ENCODE results near the gene ATXN2L.

DNA sequence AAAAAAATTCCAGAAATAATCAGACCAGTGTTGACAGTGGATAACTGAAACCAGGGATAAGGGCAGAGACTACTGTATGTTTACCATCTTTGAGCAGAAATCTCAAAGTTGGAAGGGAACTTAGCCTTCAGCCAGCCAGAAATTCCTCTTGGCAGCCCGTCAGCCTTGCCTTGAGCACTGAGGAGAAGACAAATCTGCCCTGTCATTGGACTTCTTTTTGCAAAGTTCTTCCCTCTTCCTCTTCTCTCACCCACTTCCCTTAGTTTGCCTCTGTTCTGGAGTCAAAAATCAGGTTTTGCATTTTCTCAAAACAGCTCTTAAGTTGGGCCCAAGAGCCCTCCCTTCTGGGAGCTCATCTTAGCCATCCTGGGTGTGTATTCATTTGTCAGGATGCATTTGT is 17.1 kb downstream of the ATXN2L start:
- TF ChIP-seq, protein P1, sequence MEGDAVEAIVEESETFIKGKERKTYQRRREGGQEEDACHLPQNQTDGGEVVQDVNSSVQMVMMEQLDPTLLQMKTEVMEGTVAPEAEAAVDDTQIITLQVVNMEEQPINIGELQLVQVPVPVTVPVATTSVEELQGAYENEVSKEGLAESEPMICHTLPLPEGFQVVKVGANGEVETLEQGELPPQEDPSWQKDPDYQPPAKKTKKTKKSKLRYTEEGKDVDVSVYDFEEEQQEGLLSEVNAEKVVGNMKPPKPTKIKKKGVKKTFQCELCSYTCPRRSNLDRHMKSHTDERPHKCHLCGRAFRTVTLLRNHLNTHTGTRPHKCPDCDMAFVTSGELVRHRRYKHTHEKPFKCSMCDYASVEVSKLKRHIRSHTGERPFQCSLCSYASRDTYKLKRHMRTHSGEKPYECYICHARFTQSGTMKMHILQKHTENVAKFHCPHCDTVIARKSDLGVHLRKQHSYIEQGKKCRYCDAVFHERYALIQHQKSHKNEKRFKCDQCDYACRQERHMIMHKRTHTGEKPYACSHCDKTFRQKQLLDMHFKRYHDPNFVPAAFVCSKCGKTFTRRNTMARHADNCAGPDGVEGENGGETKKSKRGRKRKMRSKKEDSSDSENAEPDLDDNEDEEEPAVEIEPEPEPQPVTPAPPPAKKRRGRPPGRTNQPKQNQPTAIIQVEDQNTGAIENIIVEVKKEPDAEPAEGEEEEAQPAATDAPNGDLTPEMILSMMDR (IDR thresholded peaks at IDR 0.05) = no peak
- TF ChIP-seq, protein P2, sequence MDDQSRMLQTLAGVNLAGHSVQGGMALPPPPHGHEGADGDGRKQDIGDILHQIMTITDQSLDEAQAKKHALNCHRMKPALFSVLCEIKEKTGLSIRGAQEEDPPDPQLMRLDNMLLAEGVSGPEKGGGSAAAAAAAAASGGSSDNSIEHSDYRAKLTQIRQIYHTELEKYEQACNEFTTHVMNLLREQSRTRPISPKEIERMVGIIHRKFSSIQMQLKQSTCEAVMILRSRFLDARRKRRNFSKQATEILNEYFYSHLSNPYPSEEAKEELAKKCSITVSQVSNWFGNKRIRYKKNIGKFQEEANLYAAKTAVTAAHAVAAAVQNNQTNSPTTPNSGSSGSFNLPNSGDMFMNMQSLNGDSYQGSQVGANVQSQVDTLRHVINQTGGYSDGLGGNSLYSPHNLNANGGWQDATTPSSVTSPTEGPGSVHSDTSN (IDR thresholded peaks at IDR 0.05) = no peak
- no peak for TF ChIP-seq EZH2phosphoT487 (IDR thresholded peaks at IDR 0.05; ENCODE audit: borderline replicate concordance, low read depth)
- TF ChIP-seq, protein P3, sequence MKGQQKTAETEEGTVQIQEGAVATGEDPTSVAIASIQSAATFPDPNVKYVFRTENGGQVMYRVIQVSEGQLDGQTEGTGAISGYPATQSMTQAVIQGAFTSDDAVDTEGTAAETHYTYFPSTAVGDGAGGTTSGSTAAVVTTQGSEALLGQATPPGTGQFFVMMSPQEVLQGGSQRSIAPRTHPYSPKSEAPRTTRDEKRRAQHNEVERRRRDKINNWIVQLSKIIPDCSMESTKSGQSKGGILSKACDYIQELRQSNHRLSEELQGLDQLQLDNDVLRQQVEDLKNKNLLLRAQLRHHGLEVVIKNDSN (IDR thresholded peaks at IDR 0.05; ENCODE audit: borderline replicate concordance, low read depth) = no peak
- TF ChIP-seq TCF12 (IDR thresholded peaks at IDR 0.05) = no peak
